Panc1 (cell line): ENCODE results near the gene ASNSD1. TPM values are rescaled to one million over a fixed set of nuclear protein-coding genes. Genes with fewer than 3 reads are reported as not detected.

Source experiments
- ATAC-seq: fragments of 200-7000 bp; cut with Tn5 transposase; 2 replicates; pipeline ENCODE4 v1.9.1; 2020; ENCODE audit warnings: mild to moderate bottlenecking, moderate library complexity
- BruUV-seq: library from RNA; stranded (reverse); fragments of 400-500 nt; replicated peaks from 2 replicates; lab custom pipeline; 2021; lab: Mats Ljungman, UMichigan
- CTCF ChIA-PET: fragments of 300-600 bp; sonication (Branson Sonifier 250); formaldehyde crosslinking; loops from one replicate; lab custom pipeline; 2022; ENCODE audit warnings: antibody characterized with exemption; lab: Charles Lee
- POLR2A ChIA-PET: fragments of 300-600 bp; sonication (Branson Sonifier 250); formaldehyde crosslinking; loops from one replicate; lab custom pipeline; 2022; ENCODE audit warnings: antibody characterized with exemption; lab: Charles Lee
- DNase-seq: peaks from one replicate; pipeline ENCODE4 v3.0.0-alpha.2; 2010; ENCODE audit warnings: low read depth, low spot score
- H3K27ac ChIP-seq: 2 replicates; pipeline ENCODE4 v1.5.1; 2011; ENCODE audit warnings: mild to moderate bottlenecking, low read length, inconsistent platforms
- H3K27me3 ChIP-seq: fragments of 200-500 bp; sonication (Bioruptor generic); 2 replicates; pipeline ENCODE4 v1.6.0; 2014; ENCODE audit warnings: low read length, inconsistent platforms; ENCODE audit not compliant: control insufficient read depth, insufficient read depth
- H3K36me3 ChIP-seq: fragments of 200-500 bp; sonication (Bioruptor generic); 2 replicates; pipeline ENCODE4 v1.5.1; 2014; ENCODE audit warnings: inconsistent platforms, mild to moderate bottlenecking, low read length, moderate library complexity; ENCODE audit not compliant: control insufficient read depth, insufficient read depth
- H3K4me1 ChIP-seq: 2 replicates; pipeline ENCODE4 v1.5.1; 2011; ENCODE audit warnings: inconsistent platforms, mild to moderate bottlenecking, low read length, moderate library complexity; ENCODE audit not compliant: control insufficient read depth, insufficient read depth
- H3K4me3 ChIP-seq, 2 experiments: 2 replicates each; pipeline ENCODE4 v1.5.1; 2011 to 2012; ENCODE audit warnings: low read depth in 2 of 2, low read length in 2 of 2, mild to moderate bottlenecking in 2 of 2, inconsistent platforms in 1 of 2, moderate library complexity in 1 of 2
- H3K9me3 ChIP-seq: fragments of 200-500 bp; sonication (Bioruptor generic); 2 replicates; pipeline ENCODE4 v1.5.1; 2014; ENCODE audit warnings: low read depth, mild to moderate bottlenecking, inconsistent platforms, low read length, moderate library complexity; ENCODE audit not compliant: control insufficient read depth, insufficient read depth
- POLR2AphosphoS5 ChIP-seq: IDR thresholded peaks from 2 replicates; pipeline ENCODE4 v1.6.1; 2012; ENCODE audit warnings: mild to moderate bottlenecking, low read depth, low read length, moderate library complexity
- REST ChIP-seq, 2 experiments: IDR thresholded peaks; 2 replicates each; pipeline ENCODE4 v1.6.1; 2011 to 2012; ENCODE audit warnings: low read depth in 2 of 2, control low read depth in 1 of 2, low read length in 1 of 2, mild to moderate bottlenecking in 1 of 2, moderate library complexity in 1 of 2; ENCODE audit not compliant: insufficient read depth in 1 of 2
- SIN3A ChIP-seq: IDR thresholded peaks from 2 replicates; pipeline ENCODE4 v1.6.1; 2012; ENCODE audit warnings: low read depth, mild to moderate bottlenecking, low read length, moderate library complexity, borderline replicate concordance; ENCODE audit not compliant: insufficient read depth
- TCF7L2 ChIP-seq: IDR thresholded peaks from 2 replicates; pipeline ENCODE4 v1.6.1; 2011; ENCODE audit warnings: mild to moderate bottlenecking, low read depth, low read length, inconsistent platforms
- in situ Hi-C: cut with HindIII; loops from 2 replicates; pipeline ENCODE4 v1.10.0; 2016; ENCODE audit warnings: low sequenced_read_pairs, low pct_unique_long_range_greater_than_20kb
- intact Hi-C: fragments of 100-400 bp; cut with micrococcal nuclease; formaldehyde crosslinking; loops from one replicate; pipeline ENCODE4 v1.10.0; 2022; ENCODE audit not compliant: unreplicated experiment
- total RNA-seq: library from RNA; stranded (reverse); gene quantifications from one replicate; pipeline ENCODE4 v1.2.1, GENCODE V29; 2021; ENCODE audit not compliant: unreplicated experiment
- TF ChIP-seq, protein P1 (sequence below): fragments of 450-650 bp; IDR thresholded peaks from 2 replicates; pipeline ENCODE4 v1.5.1; 2017; ENCODE audit warnings: mild to moderate bottlenecking

ASNSD1 gene
- total RNA-seq, 1 experiment from 2014 or later = 30.3 TPM

GRCh38 chr2:189679226-189679625, 18.0 kb downstream of the ASNSD1 start:
- ChIA-PET CTCF (no interaction called here), POLR2A (no interaction called here)
- H3K36me3 ChIP-seq = no peaks in the 10 kb centered on the region
- peaks cover 7% of the 10 kb centered on the region; the same call in 1 of the 2 replicates for H3K9me3 ChIP-seq
- no peak overlapping the region for H3K27ac ChIP-seq
- TF ChIP-seq REST (IDR thresholded peaks at IDR 0.05; ENCODE audit: insufficient read depth in 1 of 2, low read depth in 2 of 2, low read length in 1 of 2) (no peak), TCF7L2 (no peak), POLR2AphosphoS5 (no peak), SIN3A (no peak)
- TF ChIP-seq, protein P1, sequence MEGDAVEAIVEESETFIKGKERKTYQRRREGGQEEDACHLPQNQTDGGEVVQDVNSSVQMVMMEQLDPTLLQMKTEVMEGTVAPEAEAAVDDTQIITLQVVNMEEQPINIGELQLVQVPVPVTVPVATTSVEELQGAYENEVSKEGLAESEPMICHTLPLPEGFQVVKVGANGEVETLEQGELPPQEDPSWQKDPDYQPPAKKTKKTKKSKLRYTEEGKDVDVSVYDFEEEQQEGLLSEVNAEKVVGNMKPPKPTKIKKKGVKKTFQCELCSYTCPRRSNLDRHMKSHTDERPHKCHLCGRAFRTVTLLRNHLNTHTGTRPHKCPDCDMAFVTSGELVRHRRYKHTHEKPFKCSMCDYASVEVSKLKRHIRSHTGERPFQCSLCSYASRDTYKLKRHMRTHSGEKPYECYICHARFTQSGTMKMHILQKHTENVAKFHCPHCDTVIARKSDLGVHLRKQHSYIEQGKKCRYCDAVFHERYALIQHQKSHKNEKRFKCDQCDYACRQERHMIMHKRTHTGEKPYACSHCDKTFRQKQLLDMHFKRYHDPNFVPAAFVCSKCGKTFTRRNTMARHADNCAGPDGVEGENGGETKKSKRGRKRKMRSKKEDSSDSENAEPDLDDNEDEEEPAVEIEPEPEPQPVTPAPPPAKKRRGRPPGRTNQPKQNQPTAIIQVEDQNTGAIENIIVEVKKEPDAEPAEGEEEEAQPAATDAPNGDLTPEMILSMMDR = no peak
- H3K4me3 ChIP-seq = no peak overlapping the region
- in situ Hi-C loops = no loop called here
- ATAC-seq (no peak), DNase-seq (no peak)
- no peaks in the 10 kb centered on the region; the same call in 1 of the 2 replicates for H3K4me1 ChIP-seq
- intact Hi-C loops = no loop called here
- no TSS peak for BruUV-seq
- H3K27me3 ChIP-seq = no peaks in the 10 kb centered on the region

GRCh38 chr2:189681203-189681602, 19.9 kb downstream of the ASNSD1 start:
- intact Hi-C loops (no loop called here), in situ Hi-C loops (no loop called here)
- Histone ChIP-seq H3K4me1 (no peaks in the 10 kb centered on the region), H3K36me3 (no peaks in the 10 kb centered on the region), H3K9me3 (peaks cover 7% of the 10 kb centered on the region; the same call in 1 of the 2 replicates), H3K27me3 (no peaks in the 10 kb centered on the region), H3K27ac (no peak overlapping the region), H3K4me3 (no peak overlapping the region)
- ATAC-seq (no peak), DNase-seq (no peak)
- ChIA-PET POLR2A (no interaction called here), CTCF (no interaction called here)
- TF ChIP-seq SIN3A (no peak), POLR2AphosphoS5 (no peak), TCF7L2 (no peak), REST (IDR thresholded peaks at IDR 0.05; ENCODE audit: insufficient read depth in 1 of 2, low read depth in 2 of 2, low read length in 1 of 2) (no peak)
- TF ChIP-seq, protein P1 = no peak
- no TSS peak for BruUV-seq
